ENCODE data around the gene JUN. TPM values are rescaled to one million over a fixed set of nuclear protein-coding genes. Genes with fewer than 3 reads are reported as not detected.

Gene JUN
- polyA plus RNA-seq (2011; rRNA removed) (32.6 and 59.8 TPM in 2 replicates), polyA plus RNA-seq (2017; fragmentation: RNase III; extraction: RNeasy Plus Mini Kit Qiagen cat#74134 plus additional on column Dnase treatment) (23.3 to 27.4 TPM (median 23.3 TPM) in 3 replicates), polyA minus RNA-seq (2011; rRNA and poly(A)+ RNA removed) (47.1 and 53.4 TPM in 2 replicates)
- 60.3 and 71.5 TPM in 2 replicates for polyA plus RNA-seq (2012; cell fraction: cytosol; rRNA removed)
- polyA plus RNA-seq (2012; cell fraction: nucleus; rRNA removed), result 96.1 and 156 TPM in 2 replicates

DNA sequence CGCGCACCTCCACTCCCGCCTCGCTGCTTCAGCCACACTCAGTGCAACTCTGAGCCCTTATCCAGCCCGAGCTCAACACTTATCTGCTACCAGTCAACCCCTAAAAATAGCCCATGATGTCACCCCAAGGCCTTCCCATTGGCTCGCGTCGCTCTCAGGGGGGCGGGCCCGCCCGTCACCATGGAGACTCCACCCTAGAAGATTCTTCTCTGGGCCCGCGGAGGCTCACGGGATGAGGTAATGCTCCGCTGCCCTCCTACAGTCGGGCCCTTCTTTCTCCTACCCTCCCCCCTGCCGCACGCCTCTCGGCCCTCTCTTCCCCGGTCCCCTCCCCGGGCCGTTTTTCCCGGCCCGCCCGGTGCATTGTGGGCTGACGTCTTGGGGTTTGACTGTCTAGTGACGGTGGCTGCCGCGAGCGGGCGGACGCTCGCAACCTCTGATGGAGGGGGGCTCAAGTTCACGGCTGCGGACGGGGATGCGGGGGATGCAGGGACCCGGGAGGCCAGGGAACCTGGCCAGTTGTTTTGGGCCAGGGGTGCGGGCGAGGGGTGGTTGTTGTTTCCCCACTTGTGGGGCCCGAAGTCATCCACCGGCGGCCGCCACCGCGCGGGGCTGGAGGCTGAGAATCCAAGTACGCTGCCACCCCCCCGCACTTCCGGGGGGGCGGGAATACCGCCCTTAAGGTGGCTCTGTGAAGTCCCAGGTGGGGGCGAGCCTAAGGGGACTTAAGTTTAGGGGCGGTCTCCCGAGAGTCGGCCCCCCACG lies at the start of gene JUN:
Gene JUN, minus strand, starts transcription at position 55 of the 765 bp plus-strand sequence. CDS start 977 bp downstream, outside the sequence.
- ChIA-PET POLR2A (interaction anchor here (0.5 to 3.2 kb wide), 23 partner anchors 11 to 915 kb away, joined by 3 to 24 read pairs (median 5); partner anchors contain the start of gene FGGY), CTCF (interaction anchor here (0.6 to 3.0 kb wide), 10 partner anchors 11 to 957 kb away, joined by 3 to 9 read pairs (median 3); no protein-coding TSS in a partner anchor)
- TF ChIP-seq EP300 (IDR thresholded peaks at IDR 0.05) (no peak), FOSL2 (IDR thresholded peaks at IDR 0.05) (no peak), FOSL2 (CRISPR knock-in tag; IDR thresholded peaks at IDR 0.05) (0 out of 2 replicates have a peak, but pooled peaks have one; percentile 6), PHF8 (IDR thresholded peaks at IDR 0.05; ENCODE audit: borderline replicate concordance, low read depth) (peak; percentile 31; the same call in 1 of the 2 replicates), ZNF302 (CRISPR knock-in tag; IDR thresholded peaks at IDR 0.05) (no peak), JUN (IDR thresholded peaks at IDR 0.05) (peak; percentile 29 to 89), POLR2A (IDR thresholded peaks at IDR 0.05; ENCODE audit: low read length) (peak; percentile 100), BHLHE40 (IDR thresholded peaks at IDR 0.05; ENCODE audit: low read depth, low read length) (peak; percentile 18; the same call in 1 of the 2 replicates), RAD21 (conservative IDR thresholded peaks at IDR 0.05 in 1 of 2, IDR thresholded peaks at IDR 0.05 in 1 of 2) (0 out of 5 replicates have a peak, but pooled peaks of 1 of the 2 experiments have one; percentile 13)
- TF ChIP-seq, protein P1, sequence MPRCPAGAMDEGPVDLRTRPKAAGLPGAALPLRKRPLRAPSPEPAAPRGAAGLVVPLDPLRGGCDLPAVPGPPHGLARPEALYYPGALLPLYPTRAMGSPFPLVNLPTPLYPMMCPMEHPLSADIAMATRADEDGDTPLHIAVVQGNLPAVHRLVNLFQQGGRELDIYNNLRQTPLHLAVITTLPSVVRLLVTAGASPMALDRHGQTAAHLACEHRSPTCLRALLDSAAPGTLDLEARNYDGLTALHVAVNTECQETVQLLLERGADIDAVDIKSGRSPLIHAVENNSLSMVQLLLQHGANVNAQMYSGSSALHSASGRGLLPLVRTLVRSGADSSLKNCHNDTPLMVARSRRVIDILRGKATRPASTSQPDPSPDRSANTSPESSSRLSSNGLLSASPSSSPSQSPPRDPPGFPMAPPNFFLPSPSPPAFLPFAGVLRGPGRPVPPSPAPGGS (IDR thresholded peaks at IDR 0.05), result peak; percentile 89; the same call in 2 of the 3 replicates
- TF ChIP-seq, protein P2, sequence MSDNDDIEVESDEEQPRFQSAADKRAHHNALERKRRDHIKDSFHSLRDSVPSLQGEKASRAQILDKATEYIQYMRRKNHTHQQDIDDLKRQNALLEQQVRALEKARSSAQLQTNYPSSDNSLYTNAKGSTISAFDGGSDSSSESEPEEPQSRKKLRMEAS (IDR thresholded peaks at IDR 0.05), result no peak; the same call in 1 of the 2 replicates
- Histone ChIP-seq H3K27ac (peak within 1 kb of the TSS; percentile 91 to 98), H3K4me1 (peaks cover 22% of the 10 kb centered on the region), H3K9me3 (no peaks in the 10 kb centered on the region), H3K4me3 (peak within 1 kb of the TSS; percentile 95), H3K4me2 (peak within 1 kb of the TSS; percentile 93)
- WGBS (ENCODE audit: missing lambda C conversion rate), result under 1% methylated on average over 24 of the region's 57 CpGs
- ATAC-seq, result peak; percentile 75 to 82
- DNase-seq (ENCODE audit: low read depth in 1 of 2, low spot score in 1 of 2), result peak; percentile 92 to 98
- no peak for FAIRE-seq

DNA sequence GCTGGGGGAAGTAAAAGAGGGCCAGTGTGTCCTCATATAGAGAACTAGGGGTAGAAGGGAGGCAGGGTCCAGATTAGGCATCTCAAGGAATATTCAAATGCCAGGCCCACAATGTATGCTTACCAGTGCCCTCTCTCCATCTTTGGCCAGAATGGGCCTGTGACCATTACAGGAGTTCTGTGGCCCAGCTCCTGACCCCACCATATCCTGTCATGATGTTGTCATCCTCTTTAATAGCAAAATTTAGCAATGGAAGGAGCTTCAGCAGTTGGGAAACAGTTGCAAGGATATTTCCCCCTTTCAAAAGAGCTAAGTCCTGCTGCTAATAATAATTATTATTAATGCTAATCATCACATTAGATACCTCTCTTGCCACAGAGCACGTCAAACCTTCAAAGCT lies 49.3 kb upstream of the JUN start:
- Histone ChIP-seq H3K4me3 (no peak overlapping the region), H3K4me1 (no peaks in the 10 kb centered on the region), H3K9me3 (no peaks in the 10 kb centered on the region), H3K4me2 (no peak overlapping the region), H3K27ac (no peak overlapping the region)
- ChIA-PET CTCF (no interaction called here), POLR2A (no interaction called here)
- ATAC-seq (no peak), DNase-seq (ENCODE audit: low read depth in 1 of 2, low spot score in 1 of 2) (no peak), FAIRE-seq (no peak)
- 94% methylated on average over 1 of the region's 1 CpG for WGBS (ENCODE audit: missing lambda C conversion rate)
- TF ChIP-seq FOSB (CRISPR knock-in tag; IDR thresholded peaks at IDR 0.05) (no peak), HOXA7 (CRISPR knock-in tag; IDR thresholded peaks at IDR 0.05) (no peak), POLR2A (IDR thresholded peaks at IDR 0.05; ENCODE audit: low read length) (no peak), EP300 (IDR thresholded peaks at IDR 0.05) (no peak), RFX5 (IDR thresholded peaks at IDR 0.05) (no peak), SMC3 (IDR thresholded peaks at IDR 0.05) (no peak), HOXB5 (CRISPR knock-in tag; IDR thresholded peaks at IDR 0.05) (no peak), TP53 (CRISPR knock-in tag; IDR thresholded peaks at IDR 0.05) (no peak)
- TF ChIP-seq, protein P3, sequence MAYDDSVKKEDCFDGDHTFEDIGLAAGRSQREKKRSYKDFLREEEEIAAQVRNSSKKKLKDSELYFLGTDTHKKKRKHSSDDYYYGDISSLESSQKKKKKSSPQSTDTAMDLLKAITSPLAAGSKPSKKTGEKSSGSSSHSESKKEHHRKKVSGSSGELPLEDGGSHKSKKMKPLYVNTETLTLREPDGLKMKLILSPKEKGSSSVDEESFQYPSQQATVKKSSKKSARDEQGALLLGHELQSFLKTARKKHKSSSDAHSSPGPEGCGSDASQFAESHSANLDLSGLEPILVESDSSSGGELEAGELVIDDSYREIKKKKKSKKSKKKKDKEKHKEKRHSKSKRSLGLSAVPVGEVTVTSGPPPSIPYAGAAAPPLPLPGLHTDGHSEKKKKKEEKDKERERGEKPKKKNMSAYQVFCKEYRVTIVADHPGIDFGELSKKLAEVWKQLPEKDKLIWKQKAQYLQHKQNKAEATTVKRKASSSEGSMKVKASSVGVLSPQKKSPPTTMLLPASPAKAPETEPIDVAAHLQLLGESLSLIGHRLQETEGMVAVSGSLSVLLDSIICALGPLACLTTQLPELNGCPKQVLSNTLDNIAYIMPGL (CRISPR knock-in tag; IDR thresholded peaks at IDR 0.05; ENCODE audit: borderline replicate concordance), result no peak

DNA sequence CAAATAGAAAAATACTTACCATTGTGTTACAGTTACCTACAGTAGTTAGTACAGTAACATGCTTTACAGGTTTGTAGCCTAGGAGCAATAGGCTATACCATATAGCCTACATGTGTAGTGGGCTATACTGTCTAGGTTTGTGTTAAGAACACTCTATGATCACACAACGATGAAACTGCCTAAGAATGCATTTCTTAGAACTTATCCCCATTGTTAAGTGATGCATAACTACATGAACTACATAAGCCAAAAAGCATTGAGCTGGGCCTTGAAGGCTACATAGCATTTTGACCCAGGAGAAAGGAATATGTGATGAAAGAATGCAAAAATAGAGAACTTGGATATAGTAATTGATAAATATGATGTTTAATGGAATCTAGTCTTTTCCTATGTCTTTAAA lies 46.4 kb upstream of the JUN start:
- ChIA-PET CTCF (no interaction called here), POLR2A (no interaction called here)
- Histone ChIP-seq H3K4me3 (no peak overlapping the region), H3K9me3 (peaks cover 18% of the 10 kb centered on the region; the same call in 1 of the 3 replicates), H3K4me2 (no peak overlapping the region), H3K4me1 (peaks cover 3% of the 10 kb centered on the region; the same call in 1 of the 3 replicates), H3K27ac (no peak overlapping the region)
- ATAC-seq (no peak), FAIRE-seq (no peak), DNase-seq (ENCODE audit: low read depth in 1 of 2, low spot score in 1 of 2) (no peak)
- 59% methylated on average over 1 of the region's 1 CpG for WGBS (ENCODE audit: missing lambda C conversion rate)
- TF ChIP-seq EP300 (IDR thresholded peaks at IDR 0.05) (no peak), ZSCAN20 (CRISPR knock-in tag; IDR thresholded peaks at IDR 0.05) (no peak), EHMT2 (IDR thresholded peaks at IDR 0.05; ENCODE audit: low read depth) (no peak), TP53 (CRISPR knock-in tag; IDR thresholded peaks at IDR 0.05) (no peak), ZFP36 (IDR thresholded peaks at IDR 0.05; ENCODE audit: borderline replicate concordance, partially characterized antibody) (no peak), MAZ (IDR thresholded peaks at IDR 0.05; ENCODE audit: borderline replicate concordance, low read depth, low read length) (no peak), NFE2L2 (conservative IDR thresholded peaks at IDR 0.05; ENCODE audit: low read length) (no peak)
- TF ChIP-seq, protein P3 (CRISPR knock-in tag; IDR thresholded peaks at IDR 0.05; ENCODE audit: borderline replicate concordance), result no peak
- TF ChIP-seq, protein P4, sequence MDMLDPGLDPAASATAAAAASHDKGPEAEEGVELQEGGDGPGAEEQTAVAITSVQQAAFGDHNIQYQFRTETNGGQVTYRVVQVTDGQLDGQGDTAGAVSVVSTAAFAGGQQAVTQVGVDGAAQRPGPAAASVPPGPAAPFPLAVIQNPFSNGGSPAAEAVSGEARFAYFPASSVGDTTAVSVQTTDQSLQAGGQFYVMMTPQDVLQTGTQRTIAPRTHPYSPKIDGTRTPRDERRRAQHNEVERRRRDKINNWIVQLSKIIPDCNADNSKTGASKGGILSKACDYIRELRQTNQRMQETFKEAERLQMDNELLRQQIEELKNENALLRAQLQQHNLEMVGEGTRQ (IDR thresholded peaks at IDR 0.05), result no peak
